Measurements from ENCODE around the gene HOXA9. TPM values are rescaled to one million over a fixed set of nuclear protein-coding genes. Genes with fewer than 3 reads are reported as not detected.

The HOXA9 gene
- total and polyA plus RNA-seq, 5 donors from 2014 or later, result 0.20 to 1.1 TPM; not detected in 3

DNA sequence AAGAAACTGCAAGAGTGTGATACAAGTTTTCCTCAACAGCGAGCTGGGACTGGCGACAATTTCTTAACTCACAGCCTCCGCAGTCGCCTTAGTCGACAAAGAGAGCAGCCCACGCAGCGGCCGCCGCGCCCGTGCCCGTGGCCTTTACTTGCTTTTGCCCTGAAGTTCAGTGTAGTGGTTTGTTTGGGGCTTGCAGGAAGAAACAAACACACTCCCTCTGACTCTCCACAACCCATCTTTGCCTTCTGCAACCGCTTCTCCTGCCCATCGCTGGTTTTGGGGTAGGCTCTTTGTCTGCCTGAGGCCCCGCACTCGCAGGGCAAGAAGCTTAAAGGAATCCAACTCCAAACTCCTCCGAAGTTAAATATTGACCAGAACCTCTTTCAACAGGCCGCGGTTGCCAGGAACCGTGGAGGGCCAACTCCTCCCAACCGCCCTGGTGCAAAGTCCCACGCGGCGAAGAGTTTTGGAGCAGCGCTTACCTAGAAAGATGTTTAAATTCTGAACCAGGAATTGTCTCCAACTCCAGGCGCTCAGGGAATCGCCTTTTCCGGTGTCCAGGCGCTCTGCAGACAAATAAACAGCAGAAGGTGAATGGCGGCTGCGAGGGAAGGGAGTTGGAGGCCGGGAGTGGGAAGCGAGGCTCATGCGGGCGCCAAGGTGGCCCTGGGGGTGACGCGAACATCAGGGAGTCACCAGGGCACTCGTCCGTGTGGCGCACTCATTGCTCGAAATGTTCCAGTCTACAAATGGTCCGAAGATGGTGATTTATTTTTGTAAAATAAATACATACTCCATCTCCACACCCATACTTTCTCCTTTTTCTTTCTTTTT lies 43.0 kb downstream of the HOXA9 start:
- Mint-ChIP-seq H3K4me3 (no peak overlapping the region), H3K36me3 (no peaks in the 10 kb centered on the region), H3K4me1 (no peaks in the 10 kb centered on the region), H3K9me3 (no peaks in the 10 kb centered on the region), H3K27me3 (peaks cover 35% of the 10 kb centered on the region), H3K27ac (no peak overlapping the region)
- Histone ChIP-seq H3K9me3 (ENCODE audit: control insufficient read depth in 2 of 2, low read length in 2 of 2) (no peaks in the 10 kb centered on the region), H3K27ac (ENCODE audit: insufficient read depth, low read length, poor library complexity, severe bottlenecking) (no peak overlapping the region), H3K4me1 (ENCODE audit: control insufficient read depth, insufficient read depth, low read length, poor library complexity, severe bottlenecking) (no peaks in the 10 kb centered on the region), H3K27me3 (ENCODE audit: control insufficient read depth, insufficient read depth, low read length) (peaks cover 3% of the 10 kb centered on the region), H3K4me3 (ENCODE audit: low read depth, low read length) (no peak overlapping the region), H3K36me3 (ENCODE audit: control insufficient read depth, insufficient read depth, low read length) (no peaks in the 10 kb centered on the region)
- ATAC-seq (ENCODE audit: low read depth in 2 of 2) (no peak), DNase-seq (no peak)

DNA sequence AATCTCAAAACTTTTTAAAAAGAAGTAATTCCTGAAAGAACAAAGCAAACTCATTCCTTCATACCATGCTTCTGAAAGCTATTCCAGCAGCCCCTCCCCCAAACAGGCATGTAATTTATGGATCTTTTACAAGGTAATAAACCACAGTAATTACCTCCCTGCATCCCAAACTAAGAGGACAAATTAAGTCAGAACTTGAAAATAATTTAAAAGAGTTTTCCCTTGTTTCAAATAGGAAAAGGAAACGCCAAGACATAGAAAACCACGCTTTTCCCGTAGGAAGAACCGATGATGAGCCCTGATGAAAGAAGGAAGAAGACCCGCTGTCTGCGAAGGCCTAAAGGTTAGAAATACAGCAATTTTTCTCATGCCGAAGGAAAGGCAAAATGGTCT lies 43.7 kb downstream of the HOXA9 start:
- ATAC-seq (ENCODE audit: low read depth in 2 of 2), result no peak
- Mint-ChIP-seq H3K36me3 (no peaks in the 10 kb centered on the region), H3K4me1 (no peaks in the 10 kb centered on the region)

DNA sequence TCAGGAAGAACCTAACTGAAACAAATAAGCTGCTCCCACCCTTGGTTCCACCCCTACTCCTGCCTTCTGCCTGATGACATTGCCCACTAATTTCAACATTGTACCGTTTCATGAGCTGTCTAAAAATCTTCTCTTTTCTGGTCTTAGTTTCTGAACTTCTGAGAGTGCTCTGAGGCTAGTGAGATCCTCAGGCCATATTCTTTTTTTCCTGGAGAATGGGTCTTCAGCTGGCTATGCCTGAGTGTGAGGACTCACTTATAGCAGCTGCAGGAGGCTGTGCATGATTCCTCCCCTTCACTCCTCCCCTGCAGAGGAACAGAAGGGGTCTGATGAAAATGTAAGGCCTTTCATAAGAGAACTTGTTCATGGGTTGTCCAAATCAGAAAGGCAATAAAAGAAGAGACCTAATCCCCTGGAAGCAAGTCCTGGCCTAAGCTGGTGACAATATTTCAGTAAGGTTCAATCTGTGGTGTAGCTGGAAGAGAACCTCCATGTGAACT lies 45.9 kb downstream of the HOXA9 start:
- Mint-ChIP-seq H3K36me3 (no peaks in the 10 kb centered on the region), H3K27ac (no peak overlapping the region), H3K4me3 (no peak overlapping the region), H3K27me3 (peaks cover 20% of the 10 kb centered on the region), H3K9me3 (no peaks in the 10 kb centered on the region), H3K4me1 (no peaks in the 10 kb centered on the region)
- DNase-seq (no peak), ATAC-seq (ENCODE audit: low read depth in 2 of 2) (no peak)
- no peaks in the 10 kb centered on the region for H3K4me1 ChIP-seq (ENCODE audit: control insufficient read depth, insufficient read depth, low read length, poor library complexity, severe bottlenecking)
- no peak overlapping the region for H3K27ac ChIP-seq (ENCODE audit: insufficient read depth, low read length, poor library complexity, severe bottlenecking)
- no peaks in the 10 kb centered on the region for H3K27me3 ChIP-seq (ENCODE audit: control insufficient read depth, insufficient read depth, low read length)
- H3K36me3 ChIP-seq (ENCODE audit: control insufficient read depth, insufficient read depth, low read length), result no peaks in the 10 kb centered on the region
- H3K4me3 ChIP-seq (ENCODE audit: low read depth, low read length), result no peak overlapping the region
- no peaks in the 10 kb centered on the region for H3K9me3 ChIP-seq (ENCODE audit: control insufficient read depth in 2 of 2, low read length in 2 of 2)

More for the DNA sequence above, 43.7 kb downstream of the HOXA9 start:
- H3K27me3 ChIP-seq (ENCODE audit: control insufficient read depth, insufficient read depth, low read length), result no peaks in the 10 kb centered on the region
- Mint-ChIP-seq H3K27ac (no peak overlapping the region), H3K27me3 (peaks cover 33% of the 10 kb centered on the region), H3K4me3 (no peak overlapping the region), H3K9me3 (no peaks in the 10 kb centered on the region)
- no peaks in the 10 kb centered on the region for H3K36me3 ChIP-seq (ENCODE audit: control insufficient read depth, insufficient read depth, low read length)
- no peaks in the 10 kb centered on the region for H3K9me3 ChIP-seq (ENCODE audit: control insufficient read depth in 2 of 2, low read length in 2 of 2)
- no peak overlapping the region for H3K27ac ChIP-seq (ENCODE audit: insufficient read depth, low read length, poor library complexity, severe bottlenecking)
- DNase-seq, result no peak
- H3K4me1 ChIP-seq (ENCODE audit: control insufficient read depth, insufficient read depth, low read length, poor library complexity, severe bottlenecking), result no peaks in the 10 kb centered on the region
- no peak overlapping the region for H3K4me3 ChIP-seq (ENCODE audit: low read depth, low read length)

DNA sequence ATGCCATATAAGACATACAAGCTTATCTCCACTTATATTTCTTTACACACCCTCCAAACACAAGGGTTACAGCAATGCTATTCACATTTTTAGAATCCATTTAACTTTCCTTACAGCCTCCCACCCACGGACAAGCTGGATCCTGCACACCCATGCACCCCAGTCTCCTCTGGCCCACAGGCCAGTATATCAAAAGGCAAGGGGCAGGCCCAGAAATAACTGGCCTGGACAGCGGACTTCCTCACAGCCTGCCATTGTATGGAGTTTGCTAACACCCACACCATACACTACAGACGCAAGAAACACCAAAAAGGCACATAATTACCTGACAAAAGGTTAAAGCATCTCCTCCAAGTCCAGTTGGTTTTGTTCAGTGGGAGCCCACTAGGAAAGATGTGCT lies 46.8 kb downstream of the HOXA9 start:
- Histone ChIP-seq H3K27ac (ENCODE audit: insufficient read depth, low read length, poor library complexity, severe bottlenecking) (no peak overlapping the region), H3K36me3 (ENCODE audit: control insufficient read depth, insufficient read depth, low read length) (no peaks in the 10 kb centered on the region), H3K4me1 (ENCODE audit: control insufficient read depth, insufficient read depth, low read length, poor library complexity, severe bottlenecking) (no peaks in the 10 kb centered on the region), H3K4me3 (ENCODE audit: low read depth, low read length) (no peak overlapping the region), H3K9me3 (ENCODE audit: control insufficient read depth in 2 of 2, low read length in 2 of 2) (no peaks in the 10 kb centered on the region), H3K27me3 (ENCODE audit: control insufficient read depth, insufficient read depth, low read length) (no peaks in the 10 kb centered on the region)
- ATAC-seq (ENCODE audit: low read depth in 2 of 2), result no peak
- DNase-seq, result no peak
- no peaks in the 10 kb centered on the region for H3K36me3 Mint-ChIP-seq
- H3K9me3 Mint-ChIP-seq, result no peaks in the 10 kb centered on the region
- no peaks in the 10 kb centered on the region for H3K4me1 Mint-ChIP-seq
- no peak overlapping the region for H3K4me3 Mint-ChIP-seq
- H3K27ac Mint-ChIP-seq, result no peak overlapping the region
- peaks cover 20% of the 10 kb centered on the region for H3K27me3 Mint-ChIP-seq

DNA sequence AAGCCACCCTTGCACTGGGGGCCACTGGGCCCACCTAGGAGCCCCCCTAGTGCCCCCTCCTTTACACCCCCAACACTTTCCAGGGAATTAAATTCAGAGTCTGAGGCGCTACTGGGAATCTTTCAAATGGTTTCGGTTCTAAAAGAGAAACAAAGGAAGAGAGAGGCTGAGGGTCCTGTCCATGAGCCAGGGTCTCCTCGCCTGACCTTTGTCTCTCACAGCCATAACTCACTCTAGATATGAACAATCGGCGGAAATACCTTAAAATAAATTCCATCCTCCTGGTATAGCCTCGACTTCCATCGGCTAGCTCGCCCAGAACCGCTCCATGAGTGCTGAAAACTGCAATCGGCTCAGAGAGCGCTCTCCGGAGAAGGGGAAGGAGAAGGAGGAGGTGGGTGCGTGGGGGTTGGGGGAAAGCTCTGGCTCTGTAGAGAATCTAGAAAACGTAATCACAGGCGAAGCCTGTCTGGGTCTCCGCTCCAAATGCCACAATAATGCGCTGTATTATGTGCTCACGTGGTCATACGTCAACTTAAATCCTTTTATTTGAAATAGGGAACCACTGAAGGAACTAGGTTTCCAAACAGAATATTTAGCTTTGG lies 47.3 kb downstream of the HOXA9 start:
- Histone ChIP-seq H3K4me1 (ENCODE audit: control insufficient read depth, insufficient read depth, low read length, poor library complexity, severe bottlenecking) (no peaks in the 10 kb centered on the region), H3K4me3 (ENCODE audit: low read depth, low read length) (no peak overlapping the region), H3K27ac (ENCODE audit: insufficient read depth, low read length, poor library complexity, severe bottlenecking) (no peak overlapping the region), H3K9me3 (ENCODE audit: control insufficient read depth in 2 of 2, low read length in 2 of 2) (no peaks in the 10 kb centered on the region), H3K27me3 (ENCODE audit: control insufficient read depth, insufficient read depth, low read length) (no peaks in the 10 kb centered on the region), H3K36me3 (ENCODE audit: control insufficient read depth, insufficient read depth, low read length) (no peaks in the 10 kb centered on the region)
- Mint-ChIP-seq H3K36me3 (no peaks in the 10 kb centered on the region), H3K27ac (no peak overlapping the region), H3K4me3 (no peak overlapping the region), H3K4me1 (no peaks in the 10 kb centered on the region), H3K9me3 (no peaks in the 10 kb centered on the region), H3K27me3 (peaks cover 20% of the 10 kb centered on the region)
- DNase-seq (no peak), ATAC-seq (ENCODE audit: low read depth in 2 of 2) (no peak)

DNA sequence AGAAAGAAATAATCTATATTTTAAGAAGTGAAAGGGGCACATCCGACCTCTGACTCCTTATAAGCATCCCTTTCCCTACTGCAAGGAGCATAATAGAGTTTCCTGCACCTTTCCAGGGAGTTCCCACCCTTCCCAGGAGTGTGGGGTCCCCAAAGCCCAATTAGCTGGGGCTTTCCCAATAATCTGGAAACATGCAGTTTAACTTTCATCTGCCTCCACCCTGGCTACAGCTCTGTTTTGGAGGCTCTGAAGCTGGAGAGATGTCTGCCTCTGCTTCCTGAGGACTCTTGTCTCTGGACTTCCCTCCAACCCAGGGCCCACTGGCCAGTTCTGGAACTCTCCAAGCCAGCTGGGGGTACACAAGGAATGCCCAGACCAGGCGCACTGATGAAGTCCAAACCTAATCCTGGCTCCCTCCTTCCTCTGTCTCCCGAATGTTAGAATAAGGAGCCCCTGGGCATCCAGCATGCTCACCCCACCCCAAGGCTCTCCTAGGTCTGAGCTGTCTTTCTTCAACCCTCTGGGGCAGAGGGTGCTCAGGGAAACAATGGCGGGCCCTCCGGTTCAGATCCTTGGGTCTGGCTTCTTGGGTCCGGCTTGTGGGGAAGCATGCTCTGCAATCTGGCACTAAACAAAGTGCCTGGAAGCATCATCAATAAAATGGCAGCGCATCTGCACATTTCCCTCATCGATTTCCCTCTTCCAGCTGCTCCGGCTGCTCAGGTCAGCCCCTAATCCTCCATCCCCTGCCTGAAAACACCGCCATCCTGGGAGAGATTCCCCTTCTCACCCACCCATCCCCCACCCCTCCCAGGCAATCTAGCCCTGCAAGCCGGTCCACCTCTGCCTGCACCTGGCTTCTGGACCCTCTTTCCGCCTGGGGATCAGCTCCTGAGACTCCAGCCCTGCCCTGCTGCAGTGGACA lies 48.1 kb downstream of the HOXA9 start:
- Mint-ChIP-seq H3K27ac (no peak overlapping the region), H3K36me3 (no peaks in the 10 kb centered on the region), H3K4me1 (no peaks in the 10 kb centered on the region), H3K27me3 (peaks cover 20% of the 10 kb centered on the region), H3K4me3 (no peak overlapping the region), H3K9me3 (no peaks in the 10 kb centered on the region)
- Histone ChIP-seq H3K4me1 (ENCODE audit: control insufficient read depth, insufficient read depth, low read length, poor library complexity, severe bottlenecking) (no peaks in the 10 kb centered on the region), H3K9me3 (ENCODE audit: control insufficient read depth in 2 of 2, low read length in 2 of 2) (no peaks in the 10 kb centered on the region), H3K4me3 (ENCODE audit: low read depth, low read length) (no peak overlapping the region), H3K27ac (ENCODE audit: insufficient read depth, low read length, poor library complexity, severe bottlenecking) (no peak overlapping the region), H3K27me3 (ENCODE audit: control insufficient read depth, insufficient read depth, low read length) (no peaks in the 10 kb centered on the region), H3K36me3 (ENCODE audit: control insufficient read depth, insufficient read depth, low read length) (no peaks in the 10 kb centered on the region)
- DNase-seq (no peak), ATAC-seq (ENCODE audit: low read depth in 2 of 2) (no peak)

DNA sequence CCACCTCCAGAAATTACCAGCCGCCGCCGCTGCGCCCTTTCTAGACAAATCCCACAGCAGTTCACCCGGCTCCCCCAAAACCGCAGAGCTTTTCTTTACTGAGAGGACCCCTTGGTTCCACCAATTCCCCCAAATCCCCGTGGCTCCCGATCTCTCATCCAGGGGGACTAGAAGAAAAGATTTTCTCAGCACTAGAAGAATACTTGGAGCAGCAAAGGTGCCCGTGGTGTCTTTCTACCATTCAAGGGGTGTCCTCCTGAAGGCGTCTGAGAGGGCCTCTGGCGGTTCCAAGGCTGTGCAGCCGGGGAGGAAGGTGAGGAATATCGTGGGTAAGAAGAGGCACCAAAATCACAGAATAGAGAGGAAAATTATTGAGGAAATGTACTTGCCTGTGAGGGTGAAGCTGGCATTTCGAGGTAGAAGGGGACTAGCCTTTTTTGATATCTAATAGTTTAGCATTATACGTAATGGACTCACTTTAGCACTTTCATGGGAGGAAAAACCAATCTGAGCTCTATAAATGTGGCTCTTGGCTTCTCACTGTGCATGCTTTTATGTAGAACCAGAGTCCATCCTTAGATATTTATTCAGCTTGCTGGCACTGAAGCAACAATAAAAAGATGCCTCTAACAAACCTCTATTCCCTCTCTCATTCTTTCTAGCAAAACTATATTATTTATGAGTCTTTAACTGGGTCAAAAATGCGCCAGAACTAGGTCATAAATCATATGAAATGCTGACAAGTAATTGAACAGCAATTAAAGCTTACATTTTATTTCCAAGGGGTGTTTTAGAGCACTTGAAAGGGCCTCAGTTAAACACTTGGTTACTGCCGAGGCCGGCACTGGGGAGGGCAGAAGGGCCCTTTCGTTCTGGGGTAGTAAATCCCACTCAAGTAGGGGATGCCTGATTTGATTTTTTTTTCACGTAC lies 49.0 kb downstream of the HOXA9 start:
- Histone ChIP-seq H3K27me3 (ENCODE audit: control insufficient read depth, insufficient read depth, low read length) (no peaks in the 10 kb centered on the region), H3K27ac (ENCODE audit: insufficient read depth, low read length, poor library complexity, severe bottlenecking) (no peak overlapping the region), H3K9me3 (ENCODE audit: control insufficient read depth in 2 of 2, low read length in 2 of 2) (no peaks in the 10 kb centered on the region), H3K4me3 (ENCODE audit: low read depth, low read length) (no peak overlapping the region), H3K36me3 (ENCODE audit: control insufficient read depth, insufficient read depth, low read length) (no peaks in the 10 kb centered on the region), H3K4me1 (ENCODE audit: control insufficient read depth, insufficient read depth, low read length, poor library complexity, severe bottlenecking) (no peaks in the 10 kb centered on the region)
- ATAC-seq (ENCODE audit: low read depth in 2 of 2) (no peak), DNase-seq (no peak)
- Mint-ChIP-seq H3K27me3 (peaks cover 24% of the 10 kb centered on the region), H3K27ac (no peak overlapping the region), H3K4me3 (no peak overlapping the region), H3K36me3 (no peaks in the 10 kb centered on the region), H3K4me1 (no peaks in the 10 kb centered on the region), H3K9me3 (no peaks in the 10 kb centered on the region)

Measured in CD4-positive, CD25-positive, alpha-beta regulatory T cell (primary cell).